HG03135 (cell line): Measurements from ENCODE around the gene LTB4R2.

ENCODE experiments used
- ATAC-seq: cut with Tn5 transposase; IDR thresholded peaks from one replicate; pipeline ENCODE4 v1.9.1; 2021; ENCODE audit warnings: mild to moderate bottlenecking, moderate library complexity; ENCODE audit not compliant: unreplicated experiment

LTB4R2 gene

GRCh38 chr14:24309538-24310264 is at the start of gene LTB4R2:
Gene LTB4R2 (plus strand): TSS chr14:24310140. CDS start chr14:24310665, 525 bp downstream.
- no peak for ATAC-seq

GRCh38 chr14:24260780-24261157 is 49.2 kb upstream of the LTB4R2 start:
- ATAC-seq, result no peak

GRCh38 chr14:24261256-24261968 is 48.5 kb upstream of the LTB4R2 start:
- no peak for ATAC-seq

GRCh38 chr14:24261969-24262327 is 48.0 kb upstream of the LTB4R2 start:
- ATAC-seq, result no peak

GRCh38 chr14:24262821-24263733 is 46.9 kb upstream of the LTB4R2 start, which contains the start of gene TGM1:
Gene TGM1 (minus strand): TSS chr14:24263177. CDS start chr14:24262352, 825 bp downstream.
- ATAC-seq, result no peak

- ATAC-seq, result no peak
Measured at GRCh38 chr14:24263848-24264247, 46.1 kb upstream of the LTB4R2 start.

- ATAC-seq, result no peak
Measured at GRCh38 chr14:24264298-24264697, 45.6 kb upstream of the LTB4R2 start.

GRCh38 chr14:24266344-24267244 is 43.3 kb upstream of the LTB4R2 start:
- ATAC-seq, result no peak

- no peak for ATAC-seq
Measured at GRCh38 chr14:24267516-24267915, 42.4 kb upstream of the LTB4R2 start.

- no peak for ATAC-seq
Measured at GRCh38 chr14:24268225-24268624, 41.7 kb upstream of the LTB4R2 start.

- no peak for ATAC-seq
Measured at GRCh38 chr14:24269368-24269767, 40.6 kb upstream of the LTB4R2 start.

- no peak for ATAC-seq
Measured at GRCh38 chr14:24269910-24270536, 39.9 kb upstream of the LTB4R2 start.

- ATAC-seq, result peak; percentile 0
Measured at GRCh38 chr14:24270537-24271133, 39.3 kb upstream of the LTB4R2 start.

- peak; percentile 88 for ATAC-seq
Measured at GRCh38 chr14:24271134-24271833, 38.7 kb upstream of the LTB4R2 start, which contains the start of gene RABGGTA. Gene RABGGTA (minus strand): TSS chr14:24271597. CDS start chr14:24271115, 482 bp downstream.

GRCh38 chr14:24271834-24272263 is 38.1 kb upstream of the LTB4R2 start:
- no peak for ATAC-seq

GRCh38 chr14:24272467-24272866 is 37.5 kb upstream of the LTB4R2 start:
- ATAC-seq, result no peak

GRCh38 chr14:24273422-24273998 is 36.4 kb upstream of the LTB4R2 start:
- ATAC-seq, result no peak

- ATAC-seq, result no peak
Measured at GRCh38 chr14:24274101-24274543, 35.8 kb upstream of the LTB4R2 start.
